Activated T-cell treated with anti-CD3 and anti-CD28 coated beads for 24 hours (primary cell): ENCODE results near the gene ZNF554.
A peak's percentile ranks its signal among the peaks of the same experiment; 100 is the strongest.

Experiments
- DNase-seq: peaks from one replicate; pipeline ENCODE4 v3.0.0-alpha.2; 2020; ENCODE audit warnings: low read depth

The ZNF554 gene

DNA sequence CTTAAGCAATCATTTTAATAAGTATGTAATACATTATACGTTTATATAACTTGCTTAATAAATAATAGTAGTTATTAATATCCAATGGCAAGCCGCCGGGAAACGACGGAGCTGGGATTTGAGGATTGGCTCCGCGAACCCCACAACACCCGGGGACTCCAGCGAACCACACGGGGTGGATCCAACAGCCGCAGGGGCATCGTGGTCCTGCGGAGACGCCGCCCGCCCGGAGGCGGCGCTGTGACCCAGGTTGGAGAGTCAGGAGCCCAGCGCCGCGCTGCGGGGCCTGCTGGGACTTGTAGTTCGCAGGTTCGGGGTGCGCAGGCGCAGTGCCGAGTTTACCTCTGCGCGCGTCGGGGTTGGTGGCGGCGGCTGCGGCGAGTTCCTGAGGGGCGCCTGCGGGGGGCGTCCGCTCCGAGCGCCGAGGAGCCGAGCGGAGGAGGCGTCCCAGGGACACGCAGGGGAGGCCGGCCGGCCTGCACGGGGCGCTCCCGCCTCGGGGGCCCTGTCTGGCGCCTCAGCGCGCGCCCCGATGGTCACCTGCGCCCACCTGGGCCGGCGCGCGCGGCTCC, at the start of gene ZNF554:
ZNF554 (plus strand) TSS at position 329 of the 572 bp plus-strand sequence; CDS start at position 533, 204 bp downstream.
- DNase-seq, result peak; percentile 96

DNA sequence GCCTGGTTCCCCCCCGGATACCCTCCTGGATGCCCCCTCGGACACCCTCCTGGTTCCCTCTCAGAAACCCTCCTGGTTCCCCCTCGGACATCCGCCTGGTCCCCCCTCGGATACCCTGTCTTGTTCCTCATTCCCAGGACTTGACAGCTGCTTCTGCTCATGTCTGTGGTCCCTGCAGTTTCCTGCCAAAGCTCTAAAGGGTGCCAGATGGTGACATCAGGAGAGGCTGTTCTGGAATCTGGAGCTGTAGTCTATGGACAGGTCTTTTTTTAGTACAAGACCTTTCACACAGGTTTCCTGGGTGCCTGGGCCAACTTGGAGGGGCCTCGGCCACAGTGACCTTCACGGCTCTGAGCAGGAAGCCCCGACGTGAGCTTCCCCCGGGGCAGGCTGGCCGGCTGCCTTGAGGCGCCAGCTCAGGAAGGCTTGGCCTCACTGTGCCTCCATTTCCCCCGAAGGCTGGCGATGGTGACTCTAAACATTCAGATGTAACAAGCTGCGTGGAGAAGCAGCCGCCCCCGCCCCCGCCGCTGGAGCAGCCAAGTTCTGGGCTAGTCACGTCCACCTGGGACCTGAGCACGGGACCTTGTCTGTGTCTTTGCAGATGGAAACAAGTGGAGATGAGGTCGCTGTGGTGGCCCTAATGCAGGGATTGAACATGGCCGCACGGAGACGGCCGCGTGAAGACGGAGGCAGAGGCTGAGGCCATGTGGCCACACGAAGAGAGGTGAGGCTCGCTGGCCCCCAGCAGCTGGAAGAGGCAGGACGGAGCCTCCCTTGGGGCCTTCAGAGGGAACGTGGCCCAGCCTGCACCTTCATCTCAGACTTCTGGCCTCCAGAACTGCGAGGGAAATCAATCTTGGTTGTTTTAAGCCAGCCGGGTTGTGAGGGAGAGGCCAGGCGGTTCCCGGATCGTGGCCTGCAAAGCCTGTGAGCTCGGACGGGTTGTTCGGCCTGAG, 49.3 kb upstream of the ZNF554 start:
- DNase-seq, result no peak

DNA sequence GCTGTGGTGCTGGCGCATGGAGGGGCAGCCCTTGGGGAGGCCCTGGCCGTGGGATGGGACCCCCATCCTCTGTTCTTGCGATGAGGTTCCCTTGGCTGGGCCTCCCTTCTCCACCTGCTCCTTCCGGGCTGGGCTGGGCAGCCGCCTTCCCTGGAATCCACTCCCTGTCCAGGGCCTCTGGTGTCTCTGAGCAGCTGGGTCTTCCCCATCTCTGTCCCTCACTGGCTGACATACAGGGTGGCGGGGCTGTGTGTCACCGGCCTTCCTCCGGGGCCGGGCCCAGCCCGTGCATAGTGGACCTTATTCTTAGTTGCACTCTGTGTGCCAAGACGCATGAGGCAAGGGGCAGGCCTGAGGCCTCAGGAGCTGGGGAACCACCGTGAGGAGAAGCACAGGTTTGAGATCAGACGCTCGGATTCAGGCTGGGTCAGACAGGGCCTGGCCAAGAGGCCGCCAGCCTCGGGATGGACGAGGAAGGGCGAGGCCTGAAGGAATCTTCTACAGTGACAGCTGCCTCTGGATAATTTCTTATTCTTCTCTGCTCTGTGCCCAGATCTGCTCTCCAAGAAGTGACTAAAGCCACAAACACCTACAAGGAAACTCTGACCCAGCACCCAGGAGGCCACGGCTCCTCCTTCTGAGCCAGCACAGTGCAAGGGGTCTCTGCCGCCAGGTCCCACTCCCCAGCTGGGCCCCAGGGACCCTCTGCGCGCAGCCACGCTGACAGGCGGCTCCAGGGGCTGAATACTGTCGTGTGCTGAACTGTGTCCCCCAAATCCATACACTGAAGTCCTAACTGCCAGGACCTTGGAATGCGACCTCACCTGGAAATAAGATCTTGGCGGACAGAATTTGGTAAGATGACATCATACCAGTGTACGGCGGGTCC, 47.6 kb upstream of the ZNF554 start:
- no peak for DNase-seq

DNA sequence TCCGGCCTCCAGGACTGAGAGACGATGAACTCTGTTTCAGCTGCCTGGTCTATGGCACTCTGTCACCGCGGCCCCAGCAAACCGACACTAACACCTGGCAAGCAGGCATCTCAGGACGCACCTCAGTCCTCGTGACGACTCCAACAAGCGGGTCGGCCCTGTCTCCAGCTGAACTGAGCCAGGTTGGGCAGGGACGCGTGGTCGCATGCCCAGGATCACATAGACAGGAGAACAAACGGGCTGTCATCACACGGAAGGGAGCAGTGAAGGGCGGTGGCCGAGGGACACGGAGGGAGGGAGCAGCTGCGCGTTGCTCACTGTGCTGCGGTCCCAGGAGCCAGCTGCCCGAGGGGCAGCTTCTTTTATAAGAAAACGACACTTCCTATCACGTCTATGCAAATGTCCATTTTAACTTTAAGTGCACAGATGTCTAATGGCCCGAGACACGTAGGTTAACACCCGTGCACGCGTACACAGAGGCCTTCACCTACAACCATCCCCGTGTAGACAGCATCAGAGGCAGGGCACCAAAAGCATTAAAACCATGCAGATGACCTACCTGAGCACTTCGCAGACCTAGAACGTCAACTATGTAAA, 45.5 kb upstream of the ZNF554 start:
- DNase-seq, result no peak

DNA sequence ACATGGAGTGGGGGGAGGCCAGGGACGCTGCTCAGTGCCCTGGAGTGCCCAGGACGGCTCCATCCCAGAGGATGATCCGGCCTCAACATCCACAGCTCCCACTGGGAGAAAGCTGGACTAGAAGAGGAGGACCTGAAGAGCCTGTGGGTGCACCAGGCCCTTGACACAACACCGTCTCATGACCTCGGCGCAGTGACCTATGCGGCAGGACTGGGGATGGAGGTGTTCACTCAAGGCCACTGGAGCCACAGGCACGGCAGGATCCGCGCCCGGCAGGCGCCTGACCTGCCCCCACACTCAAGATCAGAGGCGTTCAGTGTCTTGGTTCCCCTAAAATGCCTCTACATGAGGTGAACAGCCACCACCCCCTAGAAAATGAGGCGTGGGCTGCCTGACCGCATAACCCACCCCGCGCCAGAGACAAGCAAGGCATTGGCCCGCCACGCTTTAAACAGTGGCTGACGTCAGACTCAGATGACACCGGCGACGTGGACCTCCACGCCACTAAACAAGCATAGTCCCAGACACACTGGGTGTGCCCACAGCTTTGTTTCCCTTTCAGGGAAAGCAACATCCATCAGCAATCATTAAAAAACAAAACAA, 44.6 kb upstream of the ZNF554 start:
- DNase-seq, result no peak

DNA sequence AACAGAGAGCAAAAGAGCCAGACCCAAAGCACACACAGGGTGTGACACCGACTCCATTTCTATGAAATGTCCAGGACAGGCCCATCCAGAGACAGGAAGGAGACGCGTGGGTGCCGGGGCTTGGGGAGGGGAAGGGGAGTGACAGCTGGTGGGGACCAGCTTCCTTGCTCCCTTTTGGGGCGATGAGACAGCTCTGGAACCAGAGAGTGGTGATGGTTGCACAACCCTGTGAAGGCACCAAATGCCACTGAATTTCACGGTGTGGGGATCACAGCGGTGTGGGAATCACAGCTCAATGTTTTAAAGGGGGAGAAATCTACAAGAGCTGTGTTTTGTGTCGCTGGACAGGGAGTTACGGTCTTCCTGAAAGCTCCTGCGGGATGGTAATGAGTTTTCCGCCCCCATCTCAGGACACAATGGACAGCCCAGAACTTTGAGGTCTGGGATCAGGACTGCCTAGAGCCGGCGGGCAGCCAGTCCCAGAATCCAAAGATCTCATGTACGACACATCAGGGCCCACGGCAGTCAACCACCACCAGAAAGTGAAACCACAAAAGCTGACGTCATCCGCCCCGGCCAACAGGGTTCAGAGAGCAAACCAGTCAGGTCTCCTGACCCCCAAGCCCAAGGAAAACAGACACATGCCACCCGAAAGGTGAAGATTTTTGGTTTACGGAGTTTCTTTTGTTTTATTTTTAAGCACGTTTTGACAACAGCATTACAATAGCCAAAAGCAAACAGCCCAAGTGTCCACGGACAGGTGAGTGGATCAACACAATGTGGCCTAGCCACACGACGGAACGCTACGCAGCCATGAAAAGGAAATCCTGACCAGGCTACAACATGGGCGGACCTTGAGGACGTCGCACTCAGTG, 43.9 kb upstream of the ZNF554 start:
- DNase-seq, result peak; percentile 54

DNA sequence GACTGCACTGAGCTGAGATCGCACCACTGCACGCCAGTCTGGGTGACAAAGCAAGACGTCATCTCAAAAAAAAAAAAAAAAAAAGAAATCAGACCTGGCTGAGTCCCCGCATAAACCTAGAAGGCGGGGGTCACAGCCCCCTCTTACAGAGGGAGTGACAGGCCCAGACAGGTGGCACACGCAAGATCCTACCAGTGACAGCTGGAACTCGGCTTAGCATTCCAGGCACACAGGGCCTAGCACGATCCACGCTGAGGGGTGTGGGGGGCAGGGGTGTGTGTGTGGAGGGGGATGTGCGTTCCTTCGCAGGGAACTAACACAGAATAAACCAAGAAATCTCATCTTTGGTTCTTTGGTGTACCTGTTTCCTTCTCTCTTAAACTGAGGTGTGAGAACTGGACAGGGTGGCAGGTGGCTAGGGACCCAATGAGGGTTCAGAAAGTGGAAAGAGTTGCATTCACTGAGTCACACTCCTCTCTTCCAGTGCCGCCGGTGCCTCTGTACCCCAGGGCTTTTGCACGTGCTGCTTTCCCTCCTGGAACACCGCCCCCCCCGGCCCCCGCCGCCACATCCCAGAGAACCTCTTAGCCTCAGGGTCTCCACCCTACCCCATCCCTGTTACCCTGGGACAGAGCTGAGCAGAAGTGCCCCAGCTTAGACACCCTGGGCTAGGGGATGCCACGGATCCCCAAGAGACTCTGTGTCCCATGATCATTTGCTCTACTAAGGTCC, 41.5 kb upstream of the ZNF554 start:
- no peak for DNase-seq

DNA sequence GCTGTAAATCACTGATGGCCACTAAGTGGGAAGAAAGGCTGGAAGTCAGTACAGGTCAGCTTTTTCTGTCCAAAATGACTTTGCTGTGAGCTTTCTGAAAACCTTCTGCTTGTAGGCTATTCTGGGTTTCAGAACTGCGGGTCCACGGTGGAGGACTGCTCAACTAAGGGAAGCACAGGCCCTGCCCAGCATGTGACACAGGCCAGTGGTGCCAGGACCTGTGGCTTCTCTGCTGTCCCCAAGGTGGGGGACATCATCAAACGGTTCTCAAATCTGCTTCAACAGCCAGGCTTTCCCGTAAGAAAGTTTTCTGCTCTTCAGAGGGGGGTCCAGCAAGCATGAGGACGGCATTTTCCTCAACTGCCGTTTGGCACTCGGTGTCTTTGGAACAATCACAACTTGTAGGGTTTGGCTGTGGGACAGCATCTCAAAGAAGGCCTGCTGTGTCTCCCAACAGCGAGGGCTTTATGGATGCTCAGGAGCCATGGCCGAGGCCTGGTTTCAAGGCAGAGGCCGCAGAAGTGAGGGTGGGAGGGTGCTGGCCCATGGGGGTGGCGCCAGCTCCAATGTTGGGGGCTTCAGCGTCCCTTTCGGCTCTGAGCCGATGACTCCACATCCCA, 40.4 kb upstream of the ZNF554 start:
- DNase-seq, result no peak

DNA sequence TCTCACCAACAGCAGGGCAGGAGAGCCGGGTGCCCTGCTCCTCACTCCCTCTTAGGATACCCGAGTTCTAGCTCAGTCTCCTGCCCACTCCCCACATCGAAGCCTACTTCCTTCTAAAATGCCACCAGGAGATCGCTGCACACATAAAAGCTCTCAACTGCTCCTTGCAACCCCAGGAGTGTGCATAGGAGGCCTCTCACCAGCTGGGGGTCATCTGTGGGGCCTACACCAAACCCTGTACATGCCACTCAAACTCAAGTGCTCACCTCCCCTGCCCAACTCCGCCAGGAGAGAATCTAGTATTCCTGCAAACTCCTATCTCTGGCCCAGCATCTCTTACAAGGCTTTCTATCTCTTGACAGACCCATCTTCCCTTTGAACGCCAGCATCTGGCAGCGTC, 39.4 kb upstream of the ZNF554 start:
- no peak for DNase-seq

DNA sequence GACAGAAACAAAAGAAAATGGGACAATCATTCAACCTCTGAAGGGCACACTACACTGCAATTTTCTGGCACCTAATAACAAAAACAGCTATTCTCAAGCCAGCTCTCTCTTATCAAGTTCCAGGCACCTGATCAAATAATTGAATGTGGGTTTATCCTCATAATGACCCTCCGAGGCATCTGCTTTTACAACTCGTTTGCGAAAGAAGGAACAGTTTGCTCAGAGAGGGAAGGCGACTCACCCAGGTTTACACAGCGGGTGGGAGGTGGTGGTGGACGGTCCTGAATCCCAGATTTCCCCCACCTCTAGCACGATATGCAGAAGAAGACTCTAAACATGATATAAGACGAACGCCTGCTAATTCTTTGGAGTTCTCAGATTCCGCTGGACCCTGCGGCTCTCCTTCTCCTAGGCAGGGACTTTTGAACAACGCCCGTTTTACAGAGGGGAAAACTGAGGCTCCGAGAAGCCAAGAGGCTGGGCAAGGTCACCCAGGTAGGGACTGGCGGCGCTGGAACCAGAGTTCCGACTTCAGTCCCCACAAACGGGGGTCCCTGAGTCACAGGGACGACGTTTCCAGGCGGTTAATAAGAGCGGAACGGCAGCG, 37.2 kb upstream of the ZNF554 start:
- no peak for DNase-seq

DNA sequence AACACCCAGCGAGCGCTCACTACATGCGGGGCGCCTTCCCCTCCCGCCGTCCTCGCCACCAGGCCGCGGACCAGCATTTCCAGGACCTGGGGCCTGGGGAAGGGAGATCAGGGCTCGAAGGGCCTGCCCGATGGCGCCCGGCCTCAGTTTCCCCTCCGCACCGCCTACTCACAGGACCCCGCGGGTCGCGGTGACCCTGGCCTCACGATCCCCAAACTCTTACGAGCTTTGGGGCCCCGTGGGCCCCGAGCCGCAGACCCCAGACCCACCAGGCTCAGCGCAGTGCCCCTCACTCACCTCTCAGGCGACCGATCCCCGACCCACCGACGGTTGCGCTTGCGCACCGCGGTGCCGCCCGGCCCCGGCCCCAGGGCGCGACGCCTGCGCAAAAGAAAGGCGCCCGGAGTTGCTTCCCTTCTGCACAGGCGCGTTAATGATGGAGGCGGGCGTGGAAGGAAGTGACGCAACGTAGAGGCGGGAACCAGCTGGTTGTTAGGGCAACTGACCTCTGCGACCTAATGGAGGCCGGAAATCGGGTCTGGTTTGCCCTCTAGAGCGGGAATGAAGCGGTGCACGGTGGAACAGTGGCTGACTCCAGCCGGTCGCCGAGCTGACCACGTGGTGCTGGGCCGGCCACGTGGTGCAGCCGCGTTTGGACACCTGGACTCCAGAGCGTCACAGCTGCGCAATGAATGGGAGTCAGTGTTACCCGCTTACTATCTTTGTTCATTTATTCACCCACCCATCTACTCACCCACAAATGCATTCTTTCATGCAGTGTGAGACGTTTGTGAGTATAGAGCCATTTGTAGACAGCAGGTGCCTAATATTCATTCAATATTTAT, 36.5 kb upstream of the ZNF554 start, which contains the start of gene SGTA:
SGTA (minus strand) TSS at position 338 of the 845 bp plus-strand sequence. CDS start 14,205 bp downstream, outside the sequence.
- peak; percentile 97 for DNase-seq

DNA sequence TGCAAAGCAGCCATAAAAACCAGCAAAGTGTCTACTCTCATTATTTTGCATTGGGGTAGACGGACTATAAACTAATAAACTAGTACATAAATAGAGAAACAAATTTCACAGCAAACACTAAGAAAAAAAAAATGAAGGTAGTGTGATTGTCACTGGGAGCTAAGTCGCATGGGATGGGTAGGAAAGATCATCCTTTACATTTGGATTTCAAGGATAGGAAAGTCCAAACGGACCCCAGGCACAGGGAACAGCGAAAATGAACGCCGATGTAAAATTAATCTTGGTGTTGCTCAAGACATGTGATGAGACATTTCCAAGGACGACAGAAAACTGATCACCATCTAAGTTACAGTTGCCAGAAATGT, 35.9 kb upstream of the ZNF554 start:
- no peak for DNase-seq

DNA sequence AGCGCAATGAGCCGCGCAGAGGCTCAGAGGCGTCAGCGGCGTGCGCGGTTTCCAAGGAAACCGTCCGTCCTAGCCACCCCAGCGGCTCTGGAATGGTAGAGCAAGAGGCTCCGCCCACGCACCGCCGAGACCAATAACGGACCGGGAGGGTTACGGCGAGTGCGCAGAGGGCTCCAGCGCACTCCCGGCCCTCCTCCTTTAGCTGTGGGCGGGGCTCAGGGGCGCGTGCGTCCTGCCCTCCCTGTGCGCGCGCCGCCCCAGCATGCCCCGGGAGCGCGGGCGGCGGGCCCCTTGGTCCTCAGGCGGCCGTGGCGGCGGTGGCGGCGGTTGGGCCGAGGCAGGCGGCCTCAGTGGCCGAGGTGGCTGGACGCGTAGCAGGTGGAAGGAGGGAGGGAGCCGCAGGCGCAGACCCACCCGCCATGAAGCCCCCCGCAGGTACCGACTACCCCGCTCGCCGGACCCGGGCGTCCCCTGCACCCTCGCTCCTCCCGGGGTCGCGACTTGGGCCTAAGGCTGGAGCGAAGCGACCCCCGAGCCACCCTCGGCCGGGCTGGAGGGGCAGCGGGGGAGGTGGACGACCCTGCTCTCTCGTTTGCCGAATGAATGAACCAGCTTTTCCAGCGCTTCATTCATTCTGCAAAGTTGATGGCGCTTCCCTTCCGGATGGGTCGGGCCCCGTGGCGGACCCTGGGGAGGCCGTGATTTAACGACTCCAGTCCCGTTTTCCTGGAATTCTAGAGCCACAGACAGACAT, 34.2 kb upstream of the ZNF554 start, which contains the start of gene THOP1:
THOP1 (plus strand) TSS at position 260 of the 754 bp plus-strand sequence; CDS start at position 420, 160 bp downstream.
- peak; percentile 99 for DNase-seq

DNA sequence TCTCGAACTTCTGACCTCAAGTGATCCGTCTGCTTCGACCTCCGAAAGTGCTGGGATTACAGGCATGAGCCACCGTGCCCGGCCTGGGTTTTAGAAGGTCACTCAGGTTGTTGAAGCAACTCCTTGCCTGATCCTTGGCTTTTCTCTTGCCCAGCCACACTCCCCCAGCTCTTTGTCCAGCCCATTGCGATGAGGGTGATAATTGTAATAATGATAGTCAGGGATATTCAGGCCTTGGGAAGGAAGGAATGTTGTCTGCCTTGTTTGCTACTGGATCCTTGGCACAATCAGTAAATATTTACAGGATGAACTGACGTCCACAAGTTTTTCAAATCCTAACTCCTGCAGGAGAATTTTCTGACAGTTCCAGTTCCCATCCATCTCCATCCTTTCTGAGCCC, 32.6 kb upstream of the ZNF554 start:
- DNase-seq, result no peak

DNA sequence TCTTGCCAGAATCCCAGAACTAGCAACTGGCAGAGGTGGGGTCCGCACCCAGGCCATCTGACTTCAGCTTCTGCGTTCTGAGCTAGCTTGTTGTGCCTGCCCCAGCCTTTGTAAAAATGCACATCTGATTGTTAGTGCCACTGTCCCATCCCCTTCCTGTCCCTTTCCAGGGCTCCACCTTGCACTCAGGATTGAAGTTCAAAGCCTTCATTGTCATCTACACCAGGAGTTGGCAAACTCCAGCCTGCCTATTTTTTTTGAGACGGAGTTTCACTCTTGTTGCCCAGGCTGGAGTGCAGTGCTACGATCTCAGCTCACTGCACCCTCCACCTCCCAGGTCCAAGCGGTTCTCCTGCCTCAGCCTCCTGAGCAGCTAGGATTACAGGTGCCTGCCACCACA, 31.4 kb upstream of the ZNF554 start:
- no peak for DNase-seq

DNA sequence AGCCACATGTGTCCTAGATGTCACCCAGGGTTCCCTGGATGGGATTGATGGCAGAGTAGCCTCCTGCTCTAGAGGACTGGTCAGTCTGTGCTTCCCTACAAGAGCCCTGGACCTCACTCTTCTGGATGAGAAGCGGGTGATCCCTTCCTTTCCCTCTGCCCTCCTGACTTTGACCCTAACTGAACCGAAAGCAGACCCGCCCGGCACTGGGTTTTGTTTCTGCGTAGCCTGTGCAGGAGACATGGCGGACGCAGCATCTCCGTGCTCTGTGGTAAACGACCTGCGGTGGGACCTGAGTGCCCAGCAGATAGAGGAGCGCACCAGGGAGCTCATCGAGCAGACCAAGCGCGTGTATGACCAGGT, 29.5 kb upstream of the ZNF554 start:
- DNase-seq, result no peak
